Measurements from ENCODE around the gene MRPL4.

Gene MRPL4

DNA sequence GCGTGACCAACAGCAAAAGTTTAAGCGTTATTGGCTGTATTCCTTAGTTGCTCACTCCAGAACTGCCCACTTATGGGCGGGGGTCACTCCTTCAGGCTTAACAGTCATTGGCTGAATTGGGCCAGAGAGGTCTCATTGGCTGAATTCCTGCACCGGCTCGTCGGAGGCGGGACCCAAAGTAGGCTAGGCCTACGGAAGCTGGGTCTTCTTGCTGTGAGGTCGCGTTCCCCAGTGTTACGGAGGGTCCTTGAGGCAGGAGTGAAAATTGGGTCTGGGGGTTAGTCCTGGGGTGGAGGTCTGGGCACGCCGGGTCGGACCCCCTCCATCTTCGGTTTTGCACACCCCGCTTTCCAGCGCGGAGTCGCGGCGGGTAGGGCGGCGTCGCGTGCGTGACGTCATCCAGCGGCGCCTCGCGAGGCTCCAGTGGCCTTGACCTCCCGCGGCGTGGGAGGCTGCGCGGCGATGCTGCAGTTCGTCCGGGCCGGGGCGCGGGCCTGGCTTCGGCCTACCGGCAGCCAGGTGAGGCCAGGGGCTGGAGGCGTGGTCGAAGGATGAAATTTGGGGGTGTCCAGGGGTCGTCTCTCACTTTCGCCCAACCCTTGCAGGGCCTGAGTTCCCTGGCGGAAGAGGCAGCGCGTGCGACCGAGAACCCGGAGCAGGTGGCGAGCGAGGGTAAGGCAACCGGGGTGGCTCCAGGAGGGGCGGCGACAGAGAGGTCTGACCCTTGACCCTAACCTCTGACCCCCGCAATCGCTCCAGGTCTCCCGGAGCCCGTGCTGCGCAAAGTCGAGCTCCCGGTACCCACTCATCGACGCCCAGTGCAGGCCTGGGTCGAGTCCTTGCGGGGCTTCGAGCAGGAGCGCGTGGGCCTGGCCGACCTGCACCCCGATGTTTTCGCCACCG, at the start of gene MRPL4:
Gene MRPL4 (plus strand): TSS at position 423 of the 903 bp plus-strand sequence. CDS start 40 bp downstream, at position 463.
- Histone ChIP-seq H3K36me3 (ENCODE audit: insufficient read depth, low read length) (peaks cover 3% of the 10 kb centered on the region; the same call in 1 of the 2 replicates), H4K20me1 (ENCODE audit: insufficient read depth, low read length, poor library complexity, severe bottlenecking) (peaks cover 12% of the 10 kb centered on the region), H3K4me3 (ENCODE audit: low read length, poor library complexity, severe bottlenecking) (peak within 1 kb of the TSS; percentile 79), H3K4me2 (ENCODE audit: low read depth, low read length, poor library complexity, severe bottlenecking) (peak within 1 kb of the TSS; percentile 87), H2AFZ (ENCODE audit: low read length) (peak within 1 kb of the TSS; percentile 93), H3K9me2 (replicated peaks; ENCODE audit: low read depth, low read length) (no peaks in the 10 kb centered on the region), H3K9ac (ENCODE audit: low read depth, low read length, poor library complexity, severe bottlenecking) (peak within 1 kb of the TSS; percentile 85), H3K9me3 (ENCODE audit: insufficient read depth, low read depth, low read length) (no peaks in the 10 kb centered on the region), H3K27me3 (ENCODE audit: insufficient read depth, low read length, poor library complexity, severe bottlenecking) (no peaks in the 10 kb centered on the region), H3F3A (ENCODE audit: low read depth) (no peaks in the 10 kb centered on the region), H3K79me2 (ENCODE audit: insufficient read depth, low read length) (peaks cover 23% of the 10 kb centered on the region), H3K4me1 (ENCODE audit: insufficient read depth, low read length, poor library complexity, severe bottlenecking) (peaks cover 4% of the 10 kb centered on the region)
- TF ChIP-seq, protein P1, sequence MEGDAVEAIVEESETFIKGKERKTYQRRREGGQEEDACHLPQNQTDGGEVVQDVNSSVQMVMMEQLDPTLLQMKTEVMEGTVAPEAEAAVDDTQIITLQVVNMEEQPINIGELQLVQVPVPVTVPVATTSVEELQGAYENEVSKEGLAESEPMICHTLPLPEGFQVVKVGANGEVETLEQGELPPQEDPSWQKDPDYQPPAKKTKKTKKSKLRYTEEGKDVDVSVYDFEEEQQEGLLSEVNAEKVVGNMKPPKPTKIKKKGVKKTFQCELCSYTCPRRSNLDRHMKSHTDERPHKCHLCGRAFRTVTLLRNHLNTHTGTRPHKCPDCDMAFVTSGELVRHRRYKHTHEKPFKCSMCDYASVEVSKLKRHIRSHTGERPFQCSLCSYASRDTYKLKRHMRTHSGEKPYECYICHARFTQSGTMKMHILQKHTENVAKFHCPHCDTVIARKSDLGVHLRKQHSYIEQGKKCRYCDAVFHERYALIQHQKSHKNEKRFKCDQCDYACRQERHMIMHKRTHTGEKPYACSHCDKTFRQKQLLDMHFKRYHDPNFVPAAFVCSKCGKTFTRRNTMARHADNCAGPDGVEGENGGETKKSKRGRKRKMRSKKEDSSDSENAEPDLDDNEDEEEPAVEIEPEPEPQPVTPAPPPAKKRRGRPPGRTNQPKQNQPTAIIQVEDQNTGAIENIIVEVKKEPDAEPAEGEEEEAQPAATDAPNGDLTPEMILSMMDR (conservative IDR thresholded peaks at IDR 0.05; ENCODE audit: low read length), result no peak
- TF ChIP-seq EZH2phosphoT487 (IDR thresholded peaks at IDR 0.05; ENCODE audit: borderline replicate concordance), result no peak

DNA sequence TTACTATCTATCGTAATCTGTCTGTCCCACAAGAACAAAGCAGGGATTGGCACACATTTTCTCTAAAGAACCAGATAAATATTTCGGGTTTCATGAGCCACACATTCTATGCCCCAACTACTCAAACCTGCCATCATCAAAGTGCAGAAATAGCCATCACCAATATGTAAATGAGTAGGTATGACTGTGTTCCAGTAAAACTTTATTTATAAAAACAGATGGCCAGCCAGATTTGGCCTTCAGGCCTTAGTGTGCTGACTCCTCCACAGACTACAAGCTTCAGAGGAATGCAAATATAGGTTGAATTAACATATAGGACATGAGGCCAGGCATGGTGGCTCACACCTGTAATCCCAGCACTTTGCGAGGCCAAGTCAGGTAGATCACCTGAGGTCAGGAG, 48.3 kb upstream of the MRPL4 start:
- H3K4me3 ChIP-seq (ENCODE audit: low read length, poor library complexity, severe bottlenecking), result no peak overlapping the region
- no peaks in the 10 kb centered on the region for H3F3A ChIP-seq (ENCODE audit: low read depth)
- H3K9me2 ChIP-seq (replicated peaks; ENCODE audit: low read depth, low read length), result no peaks in the 10 kb centered on the region

DNA sequence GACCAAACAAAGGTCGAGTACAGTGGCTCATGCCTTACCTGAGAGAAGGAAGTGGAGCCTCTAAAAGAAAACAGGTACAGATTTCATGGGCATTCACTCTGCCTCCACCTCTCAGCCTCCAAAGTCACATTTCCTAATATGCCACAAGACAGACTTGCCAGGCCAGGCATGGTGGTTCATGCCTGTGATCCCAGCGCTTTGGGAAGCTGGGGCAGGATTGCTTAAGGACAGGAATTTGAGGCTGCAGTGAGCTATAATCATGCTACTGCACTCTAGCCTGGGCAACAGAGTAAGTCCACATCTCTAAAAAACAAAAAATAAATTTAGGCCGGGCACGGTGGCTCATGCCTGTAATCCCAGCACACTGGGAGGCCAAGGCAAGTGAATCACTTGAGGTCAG, 46.4 kb upstream of the MRPL4 start:
- no peak overlapping the region for H3K4me2 ChIP-seq (ENCODE audit: low read depth, low read length, poor library complexity, severe bottlenecking)
- no peaks in the 10 kb centered on the region for H3K79me2 ChIP-seq (ENCODE audit: insufficient read depth, low read length)
- no peak overlapping the region for H3K9ac ChIP-seq (ENCODE audit: low read depth, low read length, poor library complexity, severe bottlenecking)
- H3K27me3 ChIP-seq (ENCODE audit: insufficient read depth, low read length, poor library complexity, severe bottlenecking), result no peaks in the 10 kb centered on the region
- H2AFZ ChIP-seq (ENCODE audit: low read length), result no peak overlapping the region
- no peaks in the 10 kb centered on the region for H3K4me1 ChIP-seq (ENCODE audit: insufficient read depth, low read length, poor library complexity, severe bottlenecking)
- no peak overlapping the region for H3K4me3 ChIP-seq (ENCODE audit: low read length, poor library complexity, severe bottlenecking)
- no peaks in the 10 kb centered on the region for H4K20me1 ChIP-seq (ENCODE audit: insufficient read depth, low read length, poor library complexity, severe bottlenecking)
- H3K36me3 ChIP-seq (ENCODE audit: insufficient read depth, low read length), result no peaks in the 10 kb centered on the region
- H3K9me3 ChIP-seq (ENCODE audit: insufficient read depth, low read depth, low read length), result no peaks in the 10 kb centered on the region
- no peaks in the 10 kb centered on the region for H3K9me2 ChIP-seq (replicated peaks; ENCODE audit: low read depth, low read length)
- H3F3A ChIP-seq (ENCODE audit: low read depth), result no peaks in the 10 kb centered on the region
- TF ChIP-seq, protein P1 (conservative IDR thresholded peaks at IDR 0.05; ENCODE audit: low read length), result no peak
- TF ChIP-seq EZH2phosphoT487 (IDR thresholded peaks at IDR 0.05; ENCODE audit: borderline replicate concordance), result no peak

More for the DNA sequence above, 48.3 kb upstream of the MRPL4 start:
- Histone ChIP-seq H2AFZ (ENCODE audit: low read length) (no peak overlapping the region), H3K27me3 (ENCODE audit: insufficient read depth, low read length, poor library complexity, severe bottlenecking) (no peaks in the 10 kb centered on the region), H3K9ac (ENCODE audit: low read depth, low read length, poor library complexity, severe bottlenecking) (no peak overlapping the region), H3K9me3 (ENCODE audit: insufficient read depth, low read depth, low read length) (no peaks in the 10 kb centered on the region), H3K4me2 (ENCODE audit: low read depth, low read length, poor library complexity, severe bottlenecking) (no peak overlapping the region), H3K36me3 (ENCODE audit: insufficient read depth, low read length) (no peaks in the 10 kb centered on the region), H3K79me2 (ENCODE audit: insufficient read depth, low read length) (no peaks in the 10 kb centered on the region), H4K20me1 (ENCODE audit: insufficient read depth, low read length, poor library complexity, severe bottlenecking) (no peaks in the 10 kb centered on the region), H3K4me1 (ENCODE audit: insufficient read depth, low read length, poor library complexity, severe bottlenecking) (peaks cover 3% of the 10 kb centered on the region)
- TF ChIP-seq, protein P1 (conservative IDR thresholded peaks at IDR 0.05; ENCODE audit: low read length), result no peak
- TF ChIP-seq EZH2phosphoT487 (IDR thresholded peaks at IDR 0.05; ENCODE audit: borderline replicate concordance), result no peak
